HG02981 (cell line): ENCODE results near the gene NDST1.
"Not testable (repeated sequence)": the region's sequence is repeated elsewhere in the genome, so short reads cannot be mapped to it uniquely, and the experiment has no call there.

Source experiments
- ATAC-seq: cut with Tn5 transposase; IDR thresholded peaks from one replicate; pipeline ENCODE4 v1.9.1; 2021; ENCODE audit warnings: mild to moderate bottlenecking, moderate library complexity; ENCODE audit not compliant: unreplicated experiment

NDST1 gene

GRCh38 chr5:150505816-150506215 lies 2.1 kb upstream of the NDST1 start:
- ATAC-seq: no peak

GRCh38 chr5:150506571-150507473 lies 1.1 kb upstream of the NDST1 start:
- ATAC-seq: no peak

- no peak for ATAC-seq
Measured at GRCh38 chr5:150508277-150508640, 328 bp downstream of the NDST1 start.

GRCh38 chr5:150508828-150509227 lies 897 bp downstream of the NDST1 start:
- ATAC-seq: no peak

GRCh38 chr5:150509992-150510391 lies 2.1 kb downstream of the NDST1 start:
- ATAC-seq: no peak

- no peak for ATAC-seq
Measured at GRCh38 chr5:150510460-150511263, 2.7 kb downstream of the NDST1 start.

GRCh38 chr5:150511578-150512367 lies 3.8 kb downstream of the NDST1 start:
- ATAC-seq: no peak

GRCh38 chr5:150512368-150512747 lies 4.4 kb downstream of the NDST1 start:
- no peak for ATAC-seq

- no peak for ATAC-seq
Measured at GRCh38 chr5:150513375-150514309, 5.7 kb downstream of the NDST1 start.

GRCh38 chr5:150514708-150515211 lies 6.8 kb downstream of the NDST1 start:
- no peak for ATAC-seq

- ATAC-seq: no peak
Measured at GRCh38 chr5:150515446-150515845, 7.5 kb downstream of the NDST1 start.

- no peak for ATAC-seq
Measured at GRCh38 chr5:150516011-150516410, 8.1 kb downstream of the NDST1 start.

GRCh38 chr5:150517272-150518152 lies 9.6 kb downstream of the NDST1 start:
- no peak for ATAC-seq

GRCh38 chr5:150518712-150519559 lies 11.0 kb downstream of the NDST1 start:
- ATAC-seq: not testable (repeated sequence)

- no peak for ATAC-seq
Measured at GRCh38 chr5:150519560-150519945, 11.6 kb downstream of the NDST1 start.

GRCh38 chr5:150519978-150520377 lies 12.0 kb downstream of the NDST1 start:
- ATAC-seq: no peak

GRCh38 chr5:150520747-150521521 lies 13.0 kb downstream of the NDST1 start:
- ATAC-seq: no peak

- ATAC-seq: no peak
Measured at GRCh38 chr5:150521522-150521817, 13.5 kb downstream of the NDST1 start.
